Measurements from ENCODE around the gene PNPLA1.

Gene PNPLA1

DNA sequence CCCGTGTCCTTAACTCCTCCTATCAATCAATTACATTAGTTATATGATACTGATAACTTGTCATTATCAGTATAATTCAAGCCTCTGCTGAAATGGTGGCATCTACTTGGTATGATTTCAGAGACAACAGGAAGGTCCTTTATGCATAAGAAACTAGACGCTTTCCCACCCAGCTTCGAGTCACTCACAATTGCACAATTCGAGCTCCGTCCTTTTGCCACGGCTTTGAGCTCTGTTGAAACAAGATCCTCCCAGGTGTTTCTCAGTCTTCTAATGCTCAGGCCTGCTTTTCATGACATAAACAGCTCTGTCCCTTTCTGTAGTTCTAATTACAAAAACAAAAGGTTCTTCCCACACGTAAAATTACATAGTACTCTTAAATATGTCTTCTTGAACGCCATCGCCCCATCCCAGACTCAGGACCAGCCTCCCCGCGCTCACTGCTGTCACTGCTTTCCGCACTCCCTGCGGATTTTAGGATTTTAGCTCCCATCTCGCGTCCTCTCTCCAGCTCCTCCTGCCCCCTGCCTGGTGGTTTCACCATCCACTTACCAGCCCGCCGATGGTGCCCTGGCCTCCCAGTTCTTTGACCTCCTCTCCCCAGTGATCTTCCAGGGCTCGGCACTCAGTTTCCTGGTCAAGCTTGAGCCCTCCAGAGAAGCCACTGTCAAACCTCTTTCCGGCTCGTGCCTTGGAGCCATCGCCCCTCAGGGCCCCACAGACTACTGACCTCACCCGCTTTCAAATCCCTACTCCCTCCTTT lies 23.2 kb upstream of the PNPLA1 start:
- DNase-seq (ENCODE audit: low read depth in 3 of 3): no peak

- DNase-seq (ENCODE audit: low read depth in 3 of 3): no peak
Measured at GRCh38 chr6:36247693-36248092, 22.2 kb upstream of the PNPLA1 start.

DNA sequence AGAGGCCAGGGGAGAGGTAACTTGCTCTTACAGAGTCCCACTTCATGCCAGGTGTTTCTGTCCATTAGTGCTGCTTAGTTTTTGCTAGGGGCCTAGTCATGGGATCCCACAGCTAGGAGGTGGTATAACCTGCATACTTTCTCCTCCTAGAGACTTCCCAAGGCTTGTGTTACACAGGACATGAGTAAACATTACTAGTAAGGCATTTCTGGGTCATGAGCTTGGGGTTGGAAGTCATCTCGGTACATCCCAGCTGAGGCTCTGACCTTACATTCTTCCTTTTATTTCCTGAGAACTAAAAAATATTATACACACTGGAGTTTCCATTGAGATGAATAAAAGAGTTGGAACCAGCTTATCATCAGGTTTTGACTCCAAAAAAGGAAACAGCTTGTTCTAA lies 20.9 kb upstream of the PNPLA1 start:
- no peak for DNase-seq (ENCODE audit: low read depth in 3 of 3)

- DNase-seq (ENCODE audit: low read depth in 3 of 3): no peak
Measured at GRCh38 chr6:36249536-36249935, 20.3 kb upstream of the PNPLA1 start.

- DNase-seq (ENCODE audit: low read depth in 3 of 3): no peak
Measured at GRCh38 chr6:36252005-36252404, 17.9 kb upstream of the PNPLA1 start.

GRCh38 chr6:36263390-36264000 lies 6.4 kb upstream of the PNPLA1 start:
- no peak for DNase-seq (ENCODE audit: low read depth in 3 of 3)

GRCh38 chr6:36265744-36266143 lies 4.1 kb upstream of the PNPLA1 start:
- DNase-seq (ENCODE audit: low read depth in 3 of 3): no peak

- DNase-seq (ENCODE audit: low read depth in 3 of 3): no peak
Measured at GRCh38 chr6:36266913-36267644, 2.8 kb upstream of the PNPLA1 start.

DNA sequence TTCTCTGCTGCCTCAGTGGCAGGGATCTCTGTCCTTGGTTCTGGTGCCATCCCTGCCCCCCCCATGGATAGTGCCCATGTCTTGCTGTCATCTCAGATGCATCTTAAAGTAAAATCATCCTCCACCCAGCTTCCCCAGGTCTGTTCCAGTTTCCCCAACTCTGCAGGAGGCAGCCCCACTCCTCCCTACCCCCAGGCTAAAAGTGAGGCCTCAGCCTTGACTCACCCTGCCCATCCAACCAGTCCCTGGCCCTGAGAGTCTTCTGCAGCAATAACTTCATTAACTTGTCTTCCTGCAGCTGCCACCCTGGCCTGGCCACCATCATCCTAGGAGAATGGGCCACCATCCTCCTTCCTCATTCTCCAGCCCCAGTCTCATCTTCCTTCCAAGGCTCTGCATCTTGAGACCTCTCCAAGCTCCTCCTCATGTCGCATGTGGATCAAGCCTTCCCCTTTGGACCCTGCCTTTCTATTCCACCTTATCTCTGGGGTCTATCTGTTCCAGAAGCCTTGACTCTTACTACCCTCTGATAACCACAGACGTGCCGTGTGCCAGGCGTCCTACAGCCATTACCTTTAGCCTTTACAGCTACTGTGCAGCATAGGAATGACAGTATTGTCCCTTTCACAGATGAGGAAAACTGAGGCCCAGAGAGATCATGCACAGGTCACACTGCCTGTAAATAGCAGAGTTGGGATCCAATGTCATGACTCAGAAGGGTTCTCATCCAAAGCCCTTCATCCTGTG lies 2.0 kb upstream of the PNPLA1 start:
- no peak for DNase-seq (ENCODE audit: low read depth in 3 of 3)

DNA sequence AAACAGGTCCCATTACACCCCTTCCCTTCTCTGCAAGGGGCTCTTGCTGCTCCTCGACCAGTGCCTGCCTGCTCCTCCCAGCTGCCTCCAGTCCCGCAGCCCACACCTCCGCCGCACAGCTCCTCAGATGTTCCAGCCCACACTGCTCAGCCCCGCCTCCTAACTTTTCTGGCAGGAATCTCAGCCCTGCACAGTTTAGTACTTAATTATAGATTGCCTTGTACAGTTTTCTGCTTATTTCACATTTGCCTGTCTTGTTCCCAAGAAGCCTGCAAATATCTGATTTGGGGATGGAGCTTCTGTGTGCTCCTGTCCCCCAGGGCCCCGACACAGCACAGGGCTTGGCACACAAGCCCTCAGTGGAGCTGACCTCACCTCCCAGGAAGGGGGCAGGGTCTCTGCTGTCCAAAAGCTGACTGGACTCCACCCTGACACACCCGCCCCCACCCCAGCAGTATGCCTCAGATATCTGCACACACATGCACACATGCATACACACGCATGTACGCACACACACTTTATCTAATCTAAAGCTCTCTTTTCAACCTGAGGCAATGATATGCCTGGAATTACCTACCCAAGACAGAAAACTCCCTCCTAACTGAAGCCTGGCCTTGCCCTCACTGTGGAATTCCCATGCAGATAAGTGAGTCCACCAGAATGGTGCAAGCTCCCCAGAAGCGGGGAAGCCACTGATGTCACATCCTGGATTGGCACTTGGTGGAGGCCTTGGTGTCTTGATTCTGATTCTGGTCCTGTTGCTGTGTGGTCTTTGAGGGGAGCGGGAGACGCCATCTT lies 1.2 kb upstream of the PNPLA1 start:
- no peak for DNase-seq (ENCODE audit: low read depth in 3 of 3)

GRCh38 chr6:36272234-36272633 lies 2.4 kb downstream of the PNPLA1 start:
- DNase-seq (ENCODE audit: low read depth in 3 of 3): no peak

GRCh38 chr6:36273067-36273466 lies 3.2 kb downstream of the PNPLA1 start:
- DNase-seq (ENCODE audit: low read depth in 3 of 3): no peak

- DNase-seq (ENCODE audit: low read depth in 3 of 3): no peak
Measured at GRCh38 chr6:36273802-36274514, 4.1 kb downstream of the PNPLA1 start.

- DNase-seq (ENCODE audit: low read depth in 3 of 3): no peak
Measured at GRCh38 chr6:36276581-36277536, 7.0 kb downstream of the PNPLA1 start.

GRCh38 chr6:36277946-36278470 lies 8.1 kb downstream of the PNPLA1 start:
- no peak for DNase-seq (ENCODE audit: low read depth in 3 of 3)

- no peak for DNase-seq (ENCODE audit: low read depth in 3 of 3)
Measured at GRCh38 chr6:36280467-36280866, 10.6 kb downstream of the PNPLA1 start.

DNA sequence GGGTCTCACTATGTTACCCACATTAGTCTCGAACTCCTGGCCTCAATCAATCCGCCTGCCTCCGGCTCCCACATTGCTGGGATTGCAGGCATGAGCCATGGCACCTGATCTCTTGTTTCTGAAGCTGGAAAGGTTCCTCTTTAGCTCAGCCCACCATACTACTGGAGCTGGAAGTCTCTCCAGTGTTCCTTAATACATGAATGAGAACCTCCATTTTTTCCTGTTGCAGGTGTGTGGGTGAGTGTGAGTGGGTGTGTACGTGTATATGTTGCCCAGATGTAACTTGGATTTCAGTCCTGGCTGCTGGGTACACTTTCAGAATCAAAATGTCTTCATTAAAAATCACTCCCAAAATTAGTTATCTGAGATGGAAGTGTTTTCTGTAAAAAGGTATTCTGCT lies 11.1 kb downstream of the PNPLA1 start:
- DNase-seq (ENCODE audit: low read depth in 3 of 3): no peak

DNA sequence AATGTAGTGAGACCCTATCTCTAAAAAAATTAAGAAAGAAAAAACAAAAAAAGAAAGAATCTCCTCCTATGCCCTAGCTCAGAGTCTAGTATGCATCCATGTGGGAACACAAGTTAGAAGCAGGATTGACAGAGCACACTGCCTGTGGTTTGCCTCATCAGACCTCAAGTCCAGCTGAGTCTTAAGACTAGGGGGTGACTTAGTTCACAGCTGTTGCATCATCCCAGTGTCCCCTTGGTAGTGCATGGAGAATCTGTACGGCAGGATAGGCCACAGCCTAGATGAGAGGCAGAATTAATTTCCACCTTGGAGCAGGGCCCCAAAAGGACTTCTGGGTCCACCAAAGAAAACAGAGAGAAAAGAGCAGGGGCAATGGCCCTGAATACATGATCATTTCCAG lies 13.7 kb downstream of the PNPLA1 start:
- no peak for DNase-seq (ENCODE audit: low read depth in 3 of 3)

- no peak for DNase-seq (ENCODE audit: low read depth in 3 of 3)
Measured at GRCh38 chr6:36284359-36284758, 14.5 kb downstream of the PNPLA1 start.

All from stimulated activated CD4-positive, alpha-beta T cell treated with anti-CD3 and anti-CD28 coated beads, TNF-alpha, amount 100 ng/mL, for 4 hours (primary cell).